ENCODE data around the gene KDM4D.

KDM4D gene

GRCh38 chr11:95037356-95038035 is 64.0 kb downstream of the KDM4D start:
- peak; percentile 4 for DNase-seq

GRCh38 chr11:95042239-95042638 is 68.7 kb downstream of the KDM4D start:
- DNase-seq, result no peak

GRCh38 chr11:95042906-95043305 is 69.4 kb downstream of the KDM4D start:
- DNase-seq, result no peak

GRCh38 chr11:95044010-95044409 is 70.5 kb downstream of the KDM4D start:
- DNase-seq, result no peak

- DNase-seq, result no peak
Observed at GRCh38 chr11:95045812-95046211, 72.3 kb downstream of the KDM4D start.
